ENCODE results near the gene LRRIQ4. TPM values are rescaled to one million over a fixed set of nuclear protein-coding genes. Genes with fewer than 3 reads are reported as not detected.

Gene LRRIQ4
- total RNA-seq, 1 donor from 2014 or later = 0.38 TPM

GRCh38 chr3:169838511-169839030 is 25.9 kb downstream of the LRRIQ4 start:
- H3K9me3 Mint-ChIP-seq (ENCODE audit: unreplicated experiment) = no peaks in the 10 kb centered on the region
- TF ChIP-seq CTCF (IDR thresholded peaks at IDR 0.05; ENCODE audit: unreplicated experiment) = no peak

GRCh38 chr3:169841171-169841570 is 28.5 kb downstream of the LRRIQ4 start:
- DNase-seq (ENCODE audit: low spot score) = no peak
- Mint-ChIP-seq H3K36me3 (ENCODE audit: low read depth, unreplicated experiment) (no peaks in the 10 kb centered on the region), H3K27ac (ENCODE audit: unreplicated experiment) (no peak overlapping the region), H3K4me1 (ENCODE audit: unreplicated experiment) (peaks cover 16% of the 10 kb centered on the region), H3K9me3 (ENCODE audit: unreplicated experiment) (no peaks in the 10 kb centered on the region), H3K27me3 (ENCODE audit: unreplicated experiment) (no peaks in the 10 kb centered on the region), H3K4me3 (ENCODE audit: unreplicated experiment) (no peak overlapping the region)
- no peak for TF ChIP-seq CTCF (IDR thresholded peaks at IDR 0.05; ENCODE audit: unreplicated experiment)

More at GRCh38 chr3:169838511-169839030, 25.9 kb downstream of the LRRIQ4 start:
- Mint-ChIP-seq H3K27ac (ENCODE audit: unreplicated experiment) (no peak overlapping the region), H3K36me3 (ENCODE audit: low read depth, unreplicated experiment) (no peaks in the 10 kb centered on the region), H3K4me3 (ENCODE audit: unreplicated experiment) (no peak overlapping the region), H3K27me3 (ENCODE audit: unreplicated experiment) (no peaks in the 10 kb centered on the region), H3K4me1 (ENCODE audit: unreplicated experiment) (peaks cover 22% of the 10 kb centered on the region)
- no peak for DNase-seq (ENCODE audit: low spot score)

GRCh38 chr3:169842960-169843359 is 30.3 kb downstream of the LRRIQ4 start:
- no peak for DNase-seq (ENCODE audit: low spot score)
- Mint-ChIP-seq H3K27me3 (ENCODE audit: unreplicated experiment) (no peaks in the 10 kb centered on the region), H3K4me1 (ENCODE audit: unreplicated experiment) (peaks cover 5% of the 10 kb centered on the region), H3K27ac (ENCODE audit: unreplicated experiment) (no peak overlapping the region), H3K9me3 (ENCODE audit: unreplicated experiment) (no peaks in the 10 kb centered on the region), H3K36me3 (ENCODE audit: low read depth, unreplicated experiment) (no peaks in the 10 kb centered on the region), H3K4me3 (ENCODE audit: unreplicated experiment) (no peak overlapping the region)
- TF ChIP-seq CTCF (IDR thresholded peaks at IDR 0.05; ENCODE audit: unreplicated experiment) = no peak

- no peaks in the 10 kb centered on the region for H3K9me3 Mint-ChIP-seq (ENCODE audit: unreplicated experiment)
- DNase-seq (ENCODE audit: low spot score) = no peak
- no peak overlapping the region for H3K4me3 Mint-ChIP-seq (ENCODE audit: unreplicated experiment)
- H3K27ac Mint-ChIP-seq (ENCODE audit: unreplicated experiment) = no peak overlapping the region
- peaks cover 3% of the 10 kb centered on the region for H3K27me3 Mint-ChIP-seq (ENCODE audit: unreplicated experiment)
- H3K36me3 Mint-ChIP-seq (ENCODE audit: low read depth, unreplicated experiment) = no peaks in the 10 kb centered on the region
- peaks cover 9% of the 10 kb centered on the region for H3K4me1 Mint-ChIP-seq (ENCODE audit: unreplicated experiment)
- no peak for TF ChIP-seq CTCF (IDR thresholded peaks at IDR 0.05; ENCODE audit: unreplicated experiment)
Observed at GRCh38 chr3:169846458-169847193, 34.0 kb downstream of the LRRIQ4 start.

GRCh38 chr3:169847896-169848295 is 35.2 kb downstream of the LRRIQ4 start:
- Mint-ChIP-seq H3K27me3 (ENCODE audit: unreplicated experiment) (peaks cover 3% of the 10 kb centered on the region), H3K4me3 (ENCODE audit: unreplicated experiment) (no peak overlapping the region), H3K27ac (ENCODE audit: unreplicated experiment) (no peak overlapping the region), H3K4me1 (ENCODE audit: unreplicated experiment) (peaks cover 8% of the 10 kb centered on the region), H3K9me3 (ENCODE audit: unreplicated experiment) (no peaks in the 10 kb centered on the region), H3K36me3 (ENCODE audit: low read depth, unreplicated experiment) (no peaks in the 10 kb centered on the region)
- no peak for TF ChIP-seq CTCF (IDR thresholded peaks at IDR 0.05; ENCODE audit: unreplicated experiment)
- no peak for DNase-seq (ENCODE audit: low spot score)

Data from endothelial cell (in vitro differentiated cells).